KOPT-K1 (cell line): ENCODE results near the gene ZMIZ1.
"Not testable (repeated sequence)": the region's sequence is repeated elsewhere in the genome, so short reads cannot be mapped to it uniquely, and the experiment has no call there.

Experiments
- H3K27ac ChIP-seq: fragments of 200-600 bp; sonication (generic); 2 replicates; pipeline ENCODE4 v1.5.1; 2016; ENCODE audit warnings: antibody characterized with exemption, mild to moderate bottlenecking, low read depth, low read length; ENCODE audit not compliant: poor library complexity, severe bottlenecking
- H3K36me3 ChIP-seq: fragments of 200-600 bp; sonication (generic); 2 replicates; pipeline ENCODE4 v1.5.1; 2017; ENCODE audit warnings: antibody characterized with exemption, mild to moderate bottlenecking, low read length, moderate library complexity; ENCODE audit not compliant: insufficient read depth
- H3K9me3 ChIP-seq: fragments of 200-600 bp; sonication (generic); 2 replicates; pipeline ENCODE4 v1.5.1; 2017; ENCODE audit warnings: antibody characterized with exemption, low read length, mild to moderate bottlenecking; ENCODE audit not compliant: insufficient read depth, poor library complexity, severe bottlenecking

ZMIZ1 gene

GRCh38 chr10:79327090-79327457 is 258.3 kb downstream of the ZMIZ1 start:
- H3K27ac ChIP-seq = peak overlapping the region; percentile 33
- no peaks in the 10 kb centered on the region for H3K36me3 ChIP-seq
- H3K9me3 ChIP-seq = no peaks in the 10 kb centered on the region

- Histone ChIP-seq H3K27ac (no peak overlapping the region), H3K36me3 (no peaks in the 10 kb centered on the region), H3K9me3 (no peaks in the 10 kb centered on the region)
Measured at GRCh38 chr10:79328147-79328701, 259.5 kb downstream of the ZMIZ1 start.

GRCh38 chr10:79328737-79329504 is 260.2 kb downstream of the ZMIZ1 start:
- H3K36me3 ChIP-seq = no peaks in the 10 kb centered on the region
- no peaks in the 10 kb centered on the region for H3K9me3 ChIP-seq
- no peak overlapping the region for H3K27ac ChIP-seq

DNA sequence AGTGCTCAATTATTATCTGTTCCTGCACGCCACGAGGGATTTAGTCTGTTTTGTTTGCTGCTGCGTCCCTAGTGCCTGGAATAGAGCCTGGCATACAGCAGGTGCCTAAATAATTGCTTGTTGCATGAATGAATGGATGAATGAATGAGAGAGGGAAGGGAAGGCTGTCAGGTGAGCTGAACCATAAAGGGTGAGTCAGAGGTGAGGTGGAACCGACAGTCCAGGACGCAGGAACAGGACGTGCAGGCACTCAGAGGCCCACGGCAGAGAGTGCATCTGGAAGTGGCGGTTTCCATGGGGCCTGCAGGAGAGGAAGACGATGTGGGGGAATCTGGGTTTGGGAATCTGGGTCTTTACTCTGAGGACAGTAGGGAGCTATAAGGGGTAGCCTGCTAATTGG is 260.8 kb downstream of the ZMIZ1 start:
- Histone ChIP-seq H3K27ac (no peak overlapping the region), H3K36me3 (no peaks in the 10 kb centered on the region), H3K9me3 (no peaks in the 10 kb centered on the region)

DNA sequence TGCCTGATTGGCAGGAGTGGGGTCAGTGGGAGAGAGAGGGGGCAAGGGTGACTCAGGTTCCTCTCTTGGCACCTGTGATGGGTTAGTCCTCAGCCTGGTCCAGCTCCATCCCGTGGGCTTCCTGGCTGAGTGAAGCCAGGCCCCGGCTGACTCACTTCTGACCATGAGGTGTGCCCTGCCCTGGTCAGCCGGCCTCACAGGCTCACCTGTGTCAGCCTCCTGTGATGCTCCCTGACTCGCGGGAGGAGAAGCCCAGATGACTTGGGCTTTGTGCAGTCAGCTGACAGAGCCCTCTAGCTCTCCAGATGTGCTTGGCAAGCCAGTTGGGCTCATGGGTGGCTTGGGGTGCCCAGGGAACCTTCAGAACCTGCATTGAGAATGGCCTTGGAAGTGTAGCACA is 262.5 kb downstream of the ZMIZ1 start:
- peak overlapping the region; percentile 16 for H3K27ac ChIP-seq

GRCh38 chr10:79331709-79332108 is 262.9 kb downstream of the ZMIZ1 start:
- H3K9me3 ChIP-seq = no peaks in the 10 kb centered on the region
- peak overlapping the region; percentile 16 for H3K27ac ChIP-seq
- no peaks in the 10 kb centered on the region for H3K36me3 ChIP-seq

More for the DNA sequence above, 262.5 kb downstream of the ZMIZ1 start:
- Histone ChIP-seq H3K36me3 (no peaks in the 10 kb centered on the region), H3K9me3 (no peaks in the 10 kb centered on the region)

DNA sequence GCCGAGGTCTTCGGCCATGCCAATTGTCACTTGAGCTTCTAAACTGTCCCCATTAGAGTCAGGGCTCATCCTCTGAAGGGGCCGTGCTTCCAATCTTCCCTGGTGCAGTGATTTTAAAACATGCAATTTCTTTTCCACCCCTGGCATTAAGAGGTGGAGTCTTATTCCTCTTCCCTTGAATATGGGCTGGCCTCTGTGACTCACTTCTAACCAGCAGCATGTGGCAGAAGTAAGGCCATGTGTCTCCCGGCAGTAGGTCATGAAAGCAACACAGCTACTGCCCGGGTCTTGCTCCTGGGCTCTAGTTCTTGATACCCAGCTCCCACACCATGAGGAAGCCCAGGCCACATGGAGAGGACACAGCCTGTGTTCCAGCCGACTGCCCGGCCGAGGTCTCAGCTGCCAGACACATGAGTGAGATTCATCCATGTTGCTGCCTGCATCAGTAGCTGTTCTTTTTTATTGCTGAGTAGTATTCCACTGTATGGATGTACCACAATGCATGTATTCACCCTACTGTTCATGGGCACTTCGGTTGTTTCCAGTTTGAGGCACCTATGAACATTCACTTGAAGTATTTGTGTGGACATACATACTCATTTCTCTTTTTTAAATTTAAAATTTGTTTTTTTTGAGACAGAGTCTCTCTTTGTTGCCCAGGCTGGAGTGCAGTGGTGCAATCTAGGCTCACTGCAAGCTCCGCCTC is 264.0 kb downstream of the ZMIZ1 start:
- not testable (repeated sequence) for H3K27ac ChIP-seq, H3K36me3 ChIP-seq, H3K9me3 ChIP-seq

DNA sequence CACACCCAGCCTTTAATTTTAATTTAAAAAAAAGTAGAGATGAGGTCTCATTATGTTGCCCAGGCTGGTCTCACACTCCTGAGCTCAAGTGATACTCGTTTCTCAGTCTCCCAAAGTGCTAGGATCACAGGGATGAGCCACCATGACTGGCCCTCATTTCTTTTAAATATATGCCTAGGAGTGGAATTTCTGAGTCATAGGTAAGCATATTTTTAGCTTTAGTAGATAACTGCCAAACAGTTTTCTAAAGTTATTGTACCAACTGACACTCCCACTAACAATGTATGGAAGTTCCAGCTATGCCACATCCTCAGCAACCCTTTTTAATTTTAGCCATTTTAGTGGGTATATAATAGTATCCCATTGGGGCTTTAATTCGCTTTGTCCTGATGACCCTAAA is 264.7 kb downstream of the ZMIZ1 start:
- H3K36me3 ChIP-seq = no peaks in the 10 kb centered on the region
- H3K27ac ChIP-seq = no peak overlapping the region
- no peaks in the 10 kb centered on the region for H3K9me3 ChIP-seq

- Histone ChIP-seq H3K36me3 (no peaks in the 10 kb centered on the region), H3K27ac (no peak overlapping the region), H3K9me3 (no peaks in the 10 kb centered on the region)
Measured at GRCh38 chr10:79334573-79334972, 265.8 kb downstream of the ZMIZ1 start.

- no peak overlapping the region for H3K27ac ChIP-seq
- H3K36me3 ChIP-seq = no peaks in the 10 kb centered on the region
- H3K9me3 ChIP-seq = no peaks in the 10 kb centered on the region
Measured at GRCh38 chr10:79335094-79335469, 266.3 kb downstream of the ZMIZ1 start.

DNA sequence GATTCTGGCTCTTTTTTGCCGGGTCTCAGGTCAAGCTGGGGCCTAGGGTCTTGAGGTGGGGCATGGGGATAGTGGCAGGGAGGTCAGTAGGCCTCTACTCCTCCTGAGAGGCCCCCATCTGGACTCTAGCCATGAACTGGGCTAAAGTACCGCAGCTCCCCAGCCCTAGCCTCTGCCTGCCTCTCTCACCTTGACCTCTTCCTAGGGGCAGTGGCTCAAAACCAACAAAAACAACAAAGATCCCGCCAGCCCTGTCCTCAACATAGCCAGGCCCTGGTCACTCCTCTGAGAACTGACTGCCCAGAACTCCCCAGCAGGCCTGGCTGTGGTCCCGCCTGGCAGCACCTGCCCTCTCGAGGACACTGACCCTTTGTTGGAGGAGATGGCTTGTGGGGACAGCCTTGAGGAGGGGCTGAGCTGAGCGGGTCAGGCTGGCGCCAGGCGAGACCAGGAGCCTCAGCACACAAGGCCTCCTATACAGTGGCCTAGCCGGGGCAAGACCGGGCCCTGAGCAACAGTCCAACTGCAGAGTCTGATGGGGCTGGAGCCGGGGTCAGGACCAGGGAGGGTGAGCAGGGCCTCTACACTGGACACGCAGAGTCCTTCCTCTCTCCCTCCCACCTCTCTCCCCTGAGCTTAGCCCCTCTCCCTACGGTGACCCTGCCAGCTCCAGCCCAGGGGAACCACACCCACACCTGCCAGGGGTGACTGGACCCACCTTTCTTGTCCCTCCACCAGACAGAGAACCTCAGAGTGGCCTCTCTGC is 266.9 kb downstream of the ZMIZ1 start:
- H3K27ac ChIP-seq = no peak overlapping the region
- H3K9me3 ChIP-seq = no peaks in the 10 kb centered on the region
- no peaks in the 10 kb centered on the region for H3K36me3 ChIP-seq

DNA sequence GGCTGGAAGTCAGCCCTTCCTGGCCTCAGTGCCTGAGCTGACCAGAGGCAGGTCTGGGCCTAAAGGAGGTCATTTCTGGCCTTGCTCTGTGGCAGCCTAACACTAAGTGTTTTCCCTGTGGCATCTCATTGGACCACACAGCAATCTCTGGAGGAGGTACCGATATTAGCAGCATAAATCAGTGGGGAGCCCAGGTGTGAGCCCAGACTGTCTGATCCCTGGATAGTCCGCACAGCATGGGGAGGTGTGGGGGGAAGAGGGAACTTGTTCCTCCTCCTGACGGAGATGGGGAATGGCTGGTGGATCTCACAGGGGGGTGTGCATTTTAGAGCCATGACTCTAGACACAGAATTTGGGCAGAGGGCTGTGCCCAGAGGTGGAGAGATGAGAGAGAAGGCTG is 267.5 kb downstream of the ZMIZ1 start:
- Histone ChIP-seq H3K36me3 (no peaks in the 10 kb centered on the region), H3K27ac (no peak overlapping the region), H3K9me3 (no peaks in the 10 kb centered on the region)

DNA sequence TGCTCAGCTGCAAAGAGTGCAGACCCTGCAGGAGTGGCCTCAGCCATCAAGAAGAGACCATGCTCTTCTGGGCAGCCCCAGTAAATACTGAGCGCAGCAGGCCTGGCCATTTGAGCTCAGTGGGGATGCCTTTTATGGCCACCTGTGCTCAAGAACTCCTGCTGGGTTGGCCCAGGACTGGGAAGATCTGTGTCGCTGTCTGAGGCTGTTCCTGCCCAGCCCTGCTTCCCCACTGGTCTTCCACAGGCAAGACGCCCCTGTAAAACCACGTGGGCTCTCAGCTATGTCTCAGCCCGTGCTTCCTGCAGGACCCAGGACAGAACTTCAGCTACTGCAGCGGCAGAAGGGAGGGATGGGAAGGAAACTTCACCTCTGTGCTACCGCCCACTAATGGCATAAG is 268.0 kb downstream of the ZMIZ1 start:
- no peak overlapping the region for H3K27ac ChIP-seq
- H3K36me3 ChIP-seq = no peaks in the 10 kb centered on the region
- no peaks in the 10 kb centered on the region for H3K9me3 ChIP-seq

GRCh38 chr10:79337783-79338469 is 269.2 kb downstream of the ZMIZ1 start:
- not testable (repeated sequence) for H3K36me3 ChIP-seq, H3K9me3 ChIP-seq, H3K27ac ChIP-seq

GRCh38 chr10:79339266-79339665 is 270.5 kb downstream of the ZMIZ1 start:
- Histone ChIP-seq H3K36me3 (no peaks in the 10 kb centered on the region), H3K9me3 (no peaks in the 10 kb centered on the region), H3K27ac (no peak overlapping the region)
